Right lung (tissue), 5 donors: ENCODE results near the gene SH3PXD2A. TPM values are rescaled to one million over a fixed set of nuclear protein-coding genes. Genes with fewer than 3 reads are reported as not detected.

ENCODE experiments used
- DNase-seq, 2 donors: peaks; one replicate each; pipeline ENCODE4 v3.0.0-alpha.2; 2013
- polyA plus RNA-seq, 5 donors: library from polyadenylated mRNA; unstranded; fragments of 120-200 nt; gene quantifications; one replicate each; pipeline versions ENCODE4 v1.2.1 to v1.2.3, GENCODE V29; 2013; ENCODE audit warnings: inconsistent platforms in 1 of 5, low replicate concordance in 1 of 5; ENCODE audit not compliant: insufficient read length in 5 of 5, insufficient read depth in 1 of 5

Gene SH3PXD2A
- polyA plus RNA-seq, 5 donors = 77.6 to 101 (median 84.0) TPM

DNA sequence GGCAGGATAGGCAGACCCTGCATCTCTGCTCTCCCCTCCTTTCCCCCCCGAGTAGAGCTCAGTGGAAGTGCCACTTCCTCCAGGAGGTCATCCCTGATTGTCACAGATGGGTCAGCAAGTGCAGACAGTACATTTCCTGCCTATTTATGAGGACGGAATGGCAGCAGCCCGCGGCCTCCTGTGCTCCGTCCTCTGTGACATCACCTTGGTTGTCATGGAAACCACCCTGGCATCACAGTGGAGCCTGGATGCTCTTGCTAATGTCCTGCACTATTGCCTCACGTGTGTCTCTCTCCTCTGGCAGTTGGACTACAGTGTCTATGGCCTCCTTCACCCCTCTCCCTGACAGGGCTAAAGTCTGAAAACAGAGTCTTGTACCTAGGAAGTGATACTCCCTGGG is 148.6 kb downstream of the SH3PXD2A start:
- DNase-seq = no peak

DNA sequence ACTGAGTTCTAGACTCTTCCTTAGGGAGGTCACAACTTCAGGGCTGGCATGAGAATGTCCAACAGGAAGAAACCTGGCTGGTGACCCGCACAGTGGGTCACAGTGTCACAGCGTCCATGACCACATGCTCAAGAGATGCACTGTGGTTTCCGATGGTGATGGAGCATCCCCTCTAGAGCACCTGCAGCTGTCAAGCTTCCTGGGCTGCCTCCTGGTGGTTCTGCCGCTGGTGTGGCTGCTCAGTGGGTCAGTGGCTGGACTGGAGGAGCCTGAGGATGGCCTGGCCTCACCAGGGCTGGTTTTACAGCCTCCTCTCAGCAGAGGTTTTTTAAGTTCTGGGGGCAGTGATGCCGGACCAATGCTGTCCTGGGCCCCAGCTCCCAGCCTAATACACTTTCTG is 149.3 kb downstream of the SH3PXD2A start:
- DNase-seq = no peak

DNA sequence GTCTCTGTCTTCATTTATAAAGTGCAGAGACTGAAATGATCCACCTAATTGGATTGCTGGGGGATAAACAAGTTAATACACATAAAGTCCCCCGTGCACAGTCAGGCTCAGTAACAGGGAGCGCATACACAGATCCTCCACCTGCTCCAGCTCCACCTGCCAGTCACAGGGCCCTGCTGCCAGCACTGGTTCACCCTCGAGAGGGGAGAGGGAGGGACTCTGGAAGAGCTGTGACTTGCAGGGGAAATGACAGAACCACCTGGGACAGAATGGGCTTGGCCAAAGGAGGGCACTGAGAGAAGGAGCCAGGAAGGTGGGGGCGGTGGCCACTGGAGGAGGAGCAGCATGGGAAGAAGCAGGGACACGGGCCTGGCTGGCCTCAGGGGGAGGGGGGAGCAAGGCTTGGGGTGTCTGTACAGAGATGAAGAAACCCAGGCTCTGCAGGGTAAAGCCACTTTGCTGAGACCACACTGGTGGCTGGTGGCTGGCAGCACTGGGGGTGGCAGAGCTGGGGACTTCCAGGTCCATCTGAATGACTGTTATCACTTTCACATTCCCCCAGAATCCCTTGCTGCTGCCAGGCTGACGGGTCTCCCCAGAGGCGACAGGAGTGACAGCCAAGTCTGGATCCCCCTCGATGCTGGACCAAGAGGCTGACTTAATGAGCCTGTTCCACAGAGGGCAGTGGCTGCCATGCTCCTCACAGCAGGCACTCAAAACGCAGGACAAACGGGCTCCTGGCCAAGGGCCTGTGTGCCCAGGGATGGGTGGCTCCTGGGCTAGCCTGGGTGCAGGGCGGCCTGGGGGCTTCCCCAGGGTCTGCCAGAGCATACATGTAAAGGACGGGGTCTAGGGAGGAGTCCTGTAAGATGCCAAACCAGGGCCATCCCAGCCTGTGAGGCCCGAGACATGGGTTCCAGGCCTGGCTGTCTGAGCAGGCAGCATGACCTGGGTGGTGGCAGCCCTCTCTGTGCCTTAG is 151.1 kb downstream of the SH3PXD2A start:
- no peak for DNase-seq

DNA sequence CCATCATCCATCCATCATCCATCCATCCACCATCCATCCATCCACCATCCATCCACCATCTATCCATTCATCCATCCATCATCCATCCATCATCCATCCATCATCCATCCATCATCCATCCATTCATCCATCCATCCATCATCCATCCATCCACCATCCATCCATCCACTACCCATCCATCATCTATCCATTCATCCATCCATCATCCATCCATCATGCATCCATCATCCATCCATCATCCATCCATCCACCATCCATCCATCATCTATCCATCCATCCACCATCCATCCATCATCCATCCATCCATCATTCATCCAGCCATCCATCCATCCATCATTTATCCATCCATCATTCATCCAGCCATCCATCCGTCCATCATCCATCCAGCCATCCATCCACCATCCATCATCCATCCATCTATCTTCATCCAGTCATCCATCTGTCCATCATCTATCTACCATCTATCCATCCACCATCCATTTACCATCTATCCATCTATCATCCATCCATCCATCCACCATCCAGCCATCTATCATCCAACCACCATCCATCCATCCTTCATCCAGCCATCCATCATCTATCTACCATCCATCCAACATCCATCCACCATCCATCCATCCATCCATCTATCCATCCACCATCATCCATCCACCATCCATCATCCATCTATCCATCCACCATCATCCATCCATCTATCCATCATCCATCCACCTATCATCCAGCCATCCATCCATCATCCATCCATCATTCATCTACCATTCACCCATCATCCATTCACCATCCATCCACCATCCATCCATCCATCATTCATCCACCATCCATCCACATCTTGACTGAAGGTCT is 153.8 kb downstream of the SH3PXD2A start:
- DNase-seq = no peak

DNA sequence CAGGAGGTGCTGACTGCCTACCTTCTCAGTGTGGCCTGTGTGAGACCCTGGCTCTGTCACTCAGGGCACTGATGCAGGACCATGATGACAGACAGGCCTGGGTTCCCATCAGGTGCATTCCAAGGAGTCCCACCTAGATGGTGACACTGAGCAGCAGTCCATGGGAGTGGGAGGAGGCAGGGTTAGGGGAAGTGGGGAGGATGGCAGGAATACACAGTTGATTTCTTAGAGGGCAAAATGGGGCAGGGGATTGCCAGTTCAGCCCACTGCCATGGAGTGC is 155.0 kb downstream of the SH3PXD2A start:
- no peak for DNase-seq

DNA sequence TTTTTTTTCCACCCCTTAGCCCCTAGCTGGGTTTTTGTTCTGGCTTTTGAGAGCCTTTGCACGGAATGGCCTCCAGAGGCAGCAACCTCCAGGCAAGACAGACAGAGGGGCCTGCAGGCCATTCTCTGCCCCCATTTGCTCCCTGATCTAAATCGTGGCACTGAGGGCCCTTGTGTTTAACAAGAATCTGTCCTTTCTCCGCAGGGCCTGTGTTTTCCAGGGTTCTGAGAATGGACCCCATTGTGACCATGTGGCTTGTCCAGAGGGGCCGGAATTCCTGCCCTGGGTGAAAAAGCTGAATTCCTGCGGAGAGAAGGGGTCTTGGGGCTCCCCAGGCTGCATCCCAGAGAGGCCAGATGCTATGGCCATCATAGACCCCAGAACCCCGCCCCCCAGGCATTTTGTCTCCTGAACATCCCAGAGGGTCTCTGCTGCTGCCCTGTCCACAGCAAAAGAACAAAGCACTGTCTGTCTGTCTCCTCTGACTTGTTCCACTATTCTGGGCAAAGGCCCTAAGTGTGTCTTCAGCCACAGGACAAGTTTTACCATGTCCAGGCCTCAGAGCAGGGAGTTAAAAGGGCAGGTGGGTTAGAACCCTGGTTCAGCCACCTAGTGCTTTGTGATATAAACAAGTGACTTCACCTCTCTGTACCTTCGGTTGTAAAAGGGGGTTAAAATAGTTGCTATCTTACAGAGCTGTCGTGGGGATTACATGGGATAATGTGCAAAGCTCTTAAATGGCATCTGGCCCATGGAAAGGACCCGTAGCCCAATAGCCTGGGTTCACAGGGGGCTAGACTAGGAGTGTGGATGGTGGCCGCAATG is 155.6 kb downstream of the SH3PXD2A start:
- DNase-seq = no peak

DNA sequence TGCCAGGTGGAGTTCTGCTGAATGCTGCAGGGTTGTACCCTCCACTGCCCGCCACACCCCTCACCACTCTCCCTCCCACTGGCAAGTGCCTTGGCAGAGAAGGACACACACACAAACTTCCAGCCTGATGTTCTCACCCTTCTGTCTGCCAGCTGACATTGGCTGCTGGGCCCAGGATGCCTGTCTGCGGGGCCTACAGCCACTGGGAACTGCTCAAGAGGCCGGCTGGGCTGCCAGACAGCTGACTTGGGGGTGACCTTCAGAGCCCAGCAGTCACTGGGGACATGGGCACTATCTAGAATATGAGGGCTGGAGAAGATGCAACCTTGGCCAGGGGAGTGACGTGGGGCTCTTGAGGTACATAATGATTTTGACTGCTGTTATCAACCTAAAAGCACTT is 157.1 kb downstream of the SH3PXD2A start:
- DNase-seq = no peak

DNA sequence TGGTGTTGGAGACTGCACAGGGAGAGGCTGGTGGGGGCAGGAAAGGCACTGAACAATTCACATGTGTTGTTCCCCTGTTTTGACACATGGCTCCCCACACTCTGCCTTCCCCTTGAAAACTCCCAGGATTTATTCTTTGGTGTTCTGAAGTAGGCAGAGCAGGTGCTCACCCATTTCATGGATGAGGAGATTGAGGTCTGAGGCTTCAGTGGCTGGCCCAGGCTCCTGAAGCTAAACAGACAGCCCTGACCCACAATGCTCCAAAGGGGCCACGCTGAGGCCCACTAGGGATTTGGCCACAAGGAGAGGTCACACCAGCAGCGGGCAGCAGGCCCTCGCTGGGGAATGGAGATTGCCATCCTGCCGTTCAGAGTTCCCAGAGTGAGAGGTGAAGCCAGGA is 157.6 kb downstream of the SH3PXD2A start:
- DNase-seq = no peak

DNA sequence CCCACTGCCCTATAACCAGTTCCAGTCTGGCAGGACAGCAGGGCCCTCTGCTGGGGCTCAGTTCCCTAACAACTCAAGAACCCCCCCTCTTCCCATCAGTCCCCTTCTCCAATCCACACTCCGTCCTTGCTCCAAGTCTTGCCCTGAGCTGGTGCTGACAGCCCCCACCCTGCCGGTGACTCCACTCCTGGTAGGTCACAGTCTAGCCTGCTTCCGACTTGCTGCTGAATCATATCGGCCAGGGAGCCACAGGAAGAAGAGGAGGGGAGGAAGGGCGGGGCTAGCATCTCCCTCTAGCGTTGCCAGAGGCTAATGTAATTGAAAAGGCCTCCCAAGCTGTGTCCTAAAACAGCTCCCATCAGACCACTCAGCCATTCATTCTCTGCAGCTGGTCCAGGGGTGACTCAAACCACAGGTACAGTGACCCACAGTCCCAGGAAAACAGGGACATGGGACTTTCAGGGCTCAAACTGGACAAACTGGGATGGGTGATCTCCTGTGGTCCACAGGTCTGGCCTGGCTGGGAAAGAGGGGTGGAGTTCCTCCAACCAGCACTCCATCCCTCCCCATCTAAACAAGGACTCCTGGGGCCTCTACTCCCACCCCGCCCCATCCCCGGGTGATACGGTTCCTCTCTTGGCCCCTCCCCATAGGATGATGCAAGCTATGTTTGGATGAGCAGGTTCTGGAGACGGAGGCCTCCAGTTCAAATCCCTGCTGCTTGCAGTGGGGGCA is 158.8 kb downstream of the SH3PXD2A start:
- no peak for DNase-seq

DNA sequence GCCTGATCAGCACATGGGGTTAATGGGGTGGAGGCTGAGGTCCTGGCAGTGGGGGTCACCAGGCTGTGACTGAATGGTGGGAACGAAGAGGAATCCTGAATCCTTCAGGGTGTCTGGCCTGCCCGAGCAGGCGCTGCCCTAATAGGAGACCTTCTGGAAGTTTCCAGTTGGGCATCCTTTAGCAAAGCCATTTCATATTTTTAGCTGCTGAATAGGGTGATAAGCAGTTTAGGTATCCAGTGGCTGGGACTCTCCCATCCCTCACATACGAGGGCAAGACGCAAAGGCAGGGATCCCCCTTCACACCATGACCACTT is 159.3 kb downstream of the SH3PXD2A start:
- no peak for DNase-seq

DNA sequence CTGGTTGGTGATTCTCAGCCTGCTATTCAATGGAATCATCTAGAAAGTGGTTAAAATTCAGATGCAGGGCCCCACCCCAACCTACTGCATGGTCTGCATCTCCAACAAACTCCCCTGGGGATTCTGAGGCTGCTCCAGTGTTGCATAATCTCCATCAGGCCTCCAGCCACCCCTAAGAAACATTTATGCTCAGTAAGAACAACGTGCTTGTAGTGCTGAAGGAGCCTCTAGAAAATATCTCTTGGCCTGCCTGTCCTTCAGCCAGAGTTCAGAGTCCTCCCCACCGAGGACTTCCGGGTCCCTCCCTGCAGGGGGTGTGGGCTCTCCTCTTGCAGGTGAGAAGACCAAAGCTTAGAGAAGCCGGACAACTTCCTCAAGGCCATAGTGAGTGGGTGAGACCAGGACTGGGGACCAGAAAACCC is 159.8 kb downstream of the SH3PXD2A start:
- no peak for DNase-seq

DNA sequence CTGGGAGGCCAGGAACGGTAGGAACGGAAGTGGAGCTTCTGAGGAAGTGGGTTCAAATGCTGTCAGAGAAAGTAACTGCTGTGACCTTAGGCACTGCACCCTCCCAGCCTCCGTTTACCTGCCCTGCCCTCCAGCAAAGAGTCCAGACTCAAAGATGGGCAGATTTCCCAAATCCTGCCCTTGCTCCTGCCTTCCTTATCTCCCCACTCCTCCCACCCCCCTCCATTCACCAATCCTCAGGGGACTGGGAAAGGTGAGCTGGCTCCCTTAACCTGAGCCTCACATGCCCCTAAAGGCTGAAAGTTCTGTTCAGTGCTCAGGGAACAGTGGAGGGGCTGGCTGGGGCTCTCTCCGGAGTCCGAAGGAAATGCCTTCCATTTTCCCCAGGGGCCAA is 161.6 kb downstream of the SH3PXD2A start:
- no peak for DNase-seq

DNA sequence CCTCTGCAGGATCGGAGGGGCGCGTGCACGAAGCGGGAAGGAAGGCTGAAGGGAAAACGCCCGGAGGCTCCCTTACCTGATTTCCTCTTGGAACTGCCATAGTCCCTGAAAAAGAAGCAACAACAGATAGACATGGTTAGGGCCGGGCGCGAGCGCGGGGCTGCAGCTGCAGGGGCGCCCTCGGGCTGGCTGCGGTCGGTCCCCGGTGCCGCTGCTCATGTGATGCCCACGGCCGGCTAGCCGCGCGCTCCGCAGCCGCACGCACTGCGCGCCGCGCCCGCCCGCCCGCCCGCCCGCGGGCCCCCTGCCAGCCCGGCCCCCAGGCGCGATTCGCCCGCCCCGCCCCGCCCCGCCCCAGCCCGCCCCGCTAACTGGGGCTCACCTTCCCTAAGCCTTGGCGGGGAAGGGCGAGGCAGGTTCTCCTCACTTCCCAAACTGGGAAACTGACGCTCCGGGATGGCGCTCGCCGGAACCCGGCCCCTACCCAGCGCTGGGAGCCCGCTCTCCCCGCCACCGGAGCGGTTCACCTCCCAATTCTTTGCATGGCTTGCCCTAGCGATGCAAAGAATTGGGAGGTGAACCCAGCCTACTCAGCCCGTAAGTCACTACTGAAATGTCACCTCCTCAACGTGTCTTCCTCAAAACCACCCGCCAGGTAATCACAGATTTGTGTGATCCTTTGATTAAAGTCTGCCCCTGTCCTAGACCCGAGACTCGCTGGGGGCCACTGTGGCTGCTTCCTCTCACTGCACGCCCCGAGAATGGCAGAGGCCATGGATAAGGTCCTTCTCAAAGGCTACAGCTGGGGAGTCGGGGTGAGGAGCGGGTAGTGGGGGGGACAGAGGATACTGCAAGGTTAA is 162.2 kb downstream of the SH3PXD2A start:
- no peak for DNase-seq

DNA sequence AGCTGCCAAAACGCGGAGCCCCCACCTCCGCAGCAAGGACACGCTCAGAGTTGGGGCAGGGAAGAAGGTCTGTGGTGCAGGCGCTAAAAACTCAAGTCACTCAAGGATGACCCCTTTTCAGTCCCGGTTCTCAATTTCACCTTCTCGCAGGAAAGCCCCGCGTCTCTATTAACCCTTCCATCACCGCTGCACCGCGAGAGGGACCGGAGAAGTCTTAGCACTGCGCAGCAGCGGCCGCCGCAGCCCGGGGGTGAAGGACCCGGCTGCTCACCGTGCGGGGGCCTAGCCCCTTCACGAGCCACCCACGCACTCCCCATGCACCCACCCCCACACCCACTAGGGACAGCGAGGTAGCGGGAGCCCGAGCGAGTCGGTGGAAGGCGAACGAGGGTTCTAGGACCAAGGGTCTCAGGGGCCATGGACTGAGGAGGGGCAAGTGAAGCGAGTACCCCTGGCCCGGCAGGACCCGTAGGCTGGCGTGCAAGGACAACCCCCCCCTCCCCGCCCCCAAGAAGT is 162.9 kb downstream of the SH3PXD2A start:
- no peak for DNase-seq

DNA sequence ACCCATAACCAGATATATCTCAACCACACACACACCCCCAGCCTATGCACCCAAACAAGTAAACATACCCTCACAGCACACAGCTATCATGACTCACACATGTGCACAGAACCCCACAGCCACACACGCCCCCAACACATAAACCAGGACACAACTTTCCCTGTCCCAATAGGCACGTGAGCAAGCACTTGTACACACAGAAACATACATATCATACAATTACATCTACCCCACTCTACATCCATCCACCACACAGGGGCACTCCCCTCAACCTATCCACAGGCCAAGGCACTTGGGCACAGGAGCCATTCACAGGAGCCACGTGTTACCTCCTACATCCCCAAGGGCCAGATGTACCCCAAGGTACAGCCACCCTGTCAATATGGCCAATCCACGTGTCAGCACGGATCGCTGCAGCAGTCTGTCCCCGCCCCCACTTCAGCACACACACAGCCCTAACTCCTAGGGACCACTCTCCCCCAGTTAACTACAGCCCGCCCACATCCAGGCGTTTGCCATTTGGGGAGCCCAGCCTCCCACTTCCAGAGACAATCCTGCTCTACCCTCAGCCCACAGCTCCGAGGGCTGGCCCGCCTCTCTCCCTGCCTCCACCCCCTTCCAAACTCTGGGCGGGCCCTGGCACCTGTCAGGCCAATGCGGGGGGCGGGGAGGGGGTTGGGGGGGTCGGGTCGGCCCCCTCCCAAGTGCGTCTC is 163.5 kb downstream of the SH3PXD2A start:
- DNase-seq = no peak

DNA sequence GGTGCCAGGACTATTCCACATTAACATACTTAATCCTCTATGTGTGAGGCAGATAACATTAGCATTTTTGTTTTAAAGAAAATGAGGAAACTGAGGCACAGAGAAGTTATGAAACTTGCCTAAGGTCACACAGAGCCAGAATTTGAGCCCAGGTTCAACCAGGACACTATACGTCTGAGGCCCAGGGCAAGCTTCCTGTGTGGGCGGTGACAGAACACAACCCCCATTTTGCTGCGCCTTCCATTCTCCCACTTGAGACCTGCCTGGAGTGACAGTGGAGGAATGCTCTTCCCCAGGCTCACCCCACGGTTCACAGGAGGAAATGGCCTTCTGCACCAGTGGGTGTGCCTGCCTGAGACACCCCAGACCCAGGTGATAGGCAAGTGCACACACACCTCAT is 164.1 kb downstream of the SH3PXD2A start:
- DNase-seq = no peak

DNA sequence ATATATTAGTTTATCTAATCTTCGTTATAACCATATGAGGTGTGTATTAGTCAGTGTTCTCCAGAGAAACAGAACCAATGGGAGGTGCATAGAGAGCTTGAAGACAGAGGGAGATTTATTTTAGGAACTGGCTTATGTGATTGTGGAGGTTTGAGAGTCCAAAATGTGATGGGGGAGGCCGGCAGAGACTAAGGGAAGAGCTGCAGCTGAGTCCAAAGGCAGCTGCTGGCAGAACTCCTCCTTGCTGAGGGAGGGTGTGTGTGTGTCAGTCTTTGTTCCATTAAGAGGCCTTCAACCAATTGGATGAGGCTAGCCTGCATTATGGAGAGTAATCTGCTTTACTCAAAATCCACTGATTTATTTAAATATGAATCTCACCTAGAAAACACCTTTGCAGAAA is 165.1 kb downstream of the SH3PXD2A start:
- no peak for DNase-seq

DNA sequence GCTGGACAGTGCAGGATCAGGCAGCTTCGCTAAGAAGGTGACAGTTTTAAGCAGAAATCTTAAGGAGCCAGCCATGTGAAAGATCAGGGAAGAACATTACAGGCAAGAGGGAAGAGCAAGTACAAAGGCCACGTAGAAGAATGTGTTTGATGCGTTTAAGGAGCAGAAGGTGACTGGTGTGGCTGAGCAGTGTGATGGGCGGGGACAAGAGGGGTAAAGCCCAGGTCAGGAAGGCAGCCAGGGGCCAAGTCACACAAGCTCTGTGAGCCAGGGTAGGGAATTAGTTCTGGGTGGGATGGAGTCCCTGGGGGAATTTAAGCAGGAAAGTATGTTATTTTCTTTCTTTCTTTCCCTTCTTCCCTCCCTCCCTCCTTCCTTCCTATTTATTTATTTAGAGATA is 166.9 kb downstream of the SH3PXD2A start:
- DNase-seq = no peak

DNA sequence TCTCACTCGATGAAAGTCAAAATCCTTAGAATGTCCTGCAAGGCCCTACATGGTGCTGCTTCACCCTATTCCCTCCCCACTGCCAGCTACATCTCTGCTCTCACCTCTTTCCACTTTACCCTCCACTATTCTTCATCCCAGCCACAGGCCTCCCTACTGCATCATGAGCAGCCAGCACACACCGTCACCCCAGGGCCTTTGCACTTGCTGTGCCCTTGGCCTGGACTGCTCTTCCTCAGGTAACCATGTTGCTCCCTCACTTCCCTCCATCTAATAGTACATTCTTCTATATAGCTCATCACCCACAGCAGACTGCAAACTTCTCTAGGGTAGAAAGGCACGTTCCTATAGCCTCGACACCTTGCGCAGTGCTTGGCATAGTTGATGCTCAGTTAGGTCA is 167.7 kb downstream of the SH3PXD2A start:
- DNase-seq = no peak

DNA sequence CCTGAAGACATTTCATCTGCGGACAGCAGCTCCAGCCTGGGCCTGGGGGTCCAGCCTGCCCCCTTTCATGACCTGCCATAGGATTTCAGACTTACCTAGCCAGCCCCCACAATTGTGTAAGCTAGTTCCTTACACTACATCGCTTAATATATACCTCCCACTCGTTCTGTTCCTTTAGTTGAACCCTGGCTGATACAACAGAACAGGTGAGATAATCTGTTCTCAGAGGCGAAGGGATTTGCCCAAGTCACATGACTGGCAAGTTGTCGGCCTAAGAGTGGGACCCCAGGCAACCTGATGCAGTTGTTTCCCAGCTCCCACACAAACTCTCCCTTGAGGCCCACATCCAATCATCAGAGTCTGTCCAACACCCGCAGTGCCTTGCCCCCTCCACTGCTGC is 168.2 kb downstream of the SH3PXD2A start:
- no peak for DNase-seq
